H9 (cell line): Measurements from ENCODE around the gene RPL29. TPM values are rescaled to one million over a fixed set of nuclear protein-coding genes. Genes with fewer than 3 reads are reported as not detected.

Source experiments
- DNase-seq: peaks from one replicate; pipeline ENCODE4 v3.0.0-alpha.2; 2017
- H2AFZ ChIP-seq: one replicate; pipeline ENCODE4 v1.6.1; 2013; ENCODE audit warnings: mild to moderate bottlenecking, low read length, control low read depth, moderate library complexity
- H2AK5ac ChIP-seq: 2 replicates; pipeline ENCODE4 v1.6.1; 2013; ENCODE audit warnings: low read length, control low read depth, mixed read lengths; ENCODE audit not compliant: insufficient read length
- H2BK120ac ChIP-seq: one replicate; pipeline ENCODE4 v1.6.1; 2013; ENCODE audit warnings: low read depth, mild to moderate bottlenecking, low read length, control low read depth, inconsistent platforms; ENCODE audit not compliant: poor library complexity, severe bottlenecking
- H2BK12ac ChIP-seq: 2 replicates; pipeline ENCODE4 v1.6.1; 2013; ENCODE audit warnings: low read length, control low read depth, mixed read lengths, low read depth; ENCODE audit not compliant: insufficient read length
- H2BK15ac ChIP-seq: 2 replicates; pipeline ENCODE4 v1.6.1; 2013; ENCODE audit warnings: low read depth, low read length, control low read depth
- H2BK20ac ChIP-seq: one replicate; pipeline ENCODE4 v1.6.1; 2013; ENCODE audit warnings: low read depth, mild to moderate bottlenecking, low read length, control low read depth, inconsistent platforms; ENCODE audit not compliant: poor library complexity, severe bottlenecking
- H2BK5ac ChIP-seq: 2 replicates; pipeline ENCODE4 v1.6.1; 2013; ENCODE audit warnings: low read length, control low read depth, mixed read lengths; ENCODE audit not compliant: insufficient read length
- H3K14ac ChIP-seq: 2 replicates; pipeline ENCODE4 v1.6.1; 2013; ENCODE audit warnings: low read length, control low read depth; ENCODE audit not compliant: insufficient read depth
- H3K18ac ChIP-seq: 2 replicates; pipeline ENCODE4 v1.6.1; 2013; ENCODE audit warnings: low read depth, mild to moderate bottlenecking, mixed read lengths, low read length, control low read depth; ENCODE audit not compliant: insufficient read length
- H3K23ac ChIP-seq: 2 replicates; pipeline ENCODE4 v1.6.1; 2013; ENCODE audit warnings: low read length, control low read depth, mixed read lengths, low read depth; ENCODE audit not compliant: insufficient read length
- H3K23me2 ChIP-seq: 2 replicates; pipeline ENCODE4 v1.6.1; 2013; ENCODE audit warnings: low read depth, mild to moderate bottlenecking, mixed read lengths, low read length, control low read depth; ENCODE audit not compliant: insufficient read length, poor library complexity, severe bottlenecking
- H3K27ac ChIP-seq: 2 replicates; pipeline ENCODE4 v1.5.1; 2013; ENCODE audit warnings: low read length, control low read depth, mixed read lengths, low read depth; ENCODE audit not compliant: insufficient read length
- H3K27me3 ChIP-seq: 2 replicates; pipeline ENCODE4 v1.6.1; 2013; ENCODE audit warnings: low read length, control low read depth, inconsistent platforms; ENCODE audit not compliant: insufficient read depth
- H3K4ac ChIP-seq: 2 replicates; pipeline ENCODE4 v1.6.1; 2013; ENCODE audit warnings: low read depth, mild to moderate bottlenecking, control low read depth, inconsistent platforms, low read length, moderate library complexity
- H3K4me1 ChIP-seq: 2 replicates; pipeline ENCODE4 v1.6.1; 2013; ENCODE audit warnings: low read length, control low read depth, inconsistent platforms; ENCODE audit not compliant: insufficient read depth
- H3K4me2 ChIP-seq: 2 replicates; pipeline ENCODE4 v1.6.1; 2013; ENCODE audit warnings: low read length, control low read depth, mixed read lengths; ENCODE audit not compliant: insufficient read length, insufficient read depth
- H3K56ac ChIP-seq: 2 replicates; pipeline ENCODE4 v1.6.1; 2013; ENCODE audit warnings: low read depth, mild to moderate bottlenecking, mixed read lengths, low read length, control low read depth; ENCODE audit not compliant: insufficient read length
- H3K79me1 ChIP-seq: 2 replicates; pipeline ENCODE4 v1.6.1; 2013; ENCODE audit warnings: low read depth, mild to moderate bottlenecking, moderate library complexity, low read length, control low read depth, inconsistent platforms; ENCODE audit not compliant: insufficient read depth, poor library complexity, severe bottlenecking
- H3K79me2 ChIP-seq: 2 replicates; pipeline ENCODE4 v1.6.1; 2013; ENCODE audit warnings: low read length, control low read depth, inconsistent platforms; ENCODE audit not compliant: insufficient read depth
- H3K9ac ChIP-seq: 2 replicates; pipeline ENCODE4 v1.6.1; 2013; ENCODE audit warnings: low read length, control low read depth, mixed read lengths; ENCODE audit not compliant: insufficient read length; ENCODE audit errors: extremely low read depth
- H3K9me3 ChIP-seq: one replicate; pipeline ENCODE4 v1.6.1; 2013; ENCODE audit warnings: low read depth, low read length, inconsistent platforms; ENCODE audit not compliant: control insufficient read depth
- H3T11ph ChIP-seq: one replicate; pipeline ENCODE4 v1.6.1; 2013; ENCODE audit warnings: mild to moderate bottlenecking, low read length, control low read depth, inconsistent platforms
- H4K20me1 ChIP-seq: one replicate; pipeline ENCODE4 v1.6.1; 2013; ENCODE audit not compliant: control insufficient read depth, insufficient read length, insufficient read depth
- H4K5ac ChIP-seq: 2 replicates; pipeline ENCODE4 v1.6.1; 2013; ENCODE audit warnings: low read depth, mild to moderate bottlenecking, mixed read lengths, low read length, control low read depth; ENCODE audit not compliant: insufficient read length
- H4K8ac ChIP-seq: replicated peaks from 2 replicates; pipeline ENCODE4 v1.6.1; 2013; ENCODE audit warnings: low read length, control low read depth, mixed read lengths, low read depth; ENCODE audit not compliant: insufficient read length
- H4K91ac ChIP-seq: 2 replicates; pipeline ENCODE4 v1.6.1; 2013; ENCODE audit warnings: low read depth, mild to moderate bottlenecking, moderate library complexity, mixed read lengths, low read length, control low read depth; ENCODE audit not compliant: insufficient read length
- H3K27ac Mint-ChIP-seq, 3 experiments: 2 replicates in 2 of 3; 3 replicates in 1 of 3; pipeline ENCODE4 v1.8.0; 2020 to 2021; ENCODE audit warnings: mixed read lengths in 3 of 3, mild to moderate bottlenecking in 1 of 3, moderate library complexity in 1 of 3
- H3K27me3 Mint-ChIP-seq: 2 replicates; pipeline ENCODE4 v1.8.0; 2021; ENCODE audit warnings: low read depth, mild to moderate bottlenecking, moderate library complexity, mixed read lengths
- H3K36me3 Mint-ChIP-seq, 3 experiments: 2 replicates in 2 of 3; 3 replicates in 1 of 3; pipeline ENCODE4 v1.8.0; 2020 to 2021; ENCODE audit warnings: low read depth in 3 of 3, mixed read lengths in 3 of 3; ENCODE audit not compliant: insufficient read depth in 1 of 3
- H3K4me1 Mint-ChIP-seq, 2 experiments: 2 replicates each; pipeline ENCODE4 v1.8.0; 2020; ENCODE audit warnings: mixed read lengths in 2 of 2
- H3K4me3 Mint-ChIP-seq, 2 experiments: 2 replicates in 1 of 2; 3 replicates in 1 of 2; pipeline ENCODE4 v1.8.0; 2020 to 2021; ENCODE audit warnings: mild to moderate bottlenecking in 2 of 2, mixed read lengths in 2 of 2, moderate library complexity in 1 of 2
- H3K9me3 Mint-ChIP-seq, 2 experiments: 2 replicates in 1 of 2; 3 replicates in 1 of 2; pipeline ENCODE4 v1.8.0; 2020; ENCODE audit warnings: mild to moderate bottlenecking in 2 of 2, mixed read lengths in 2 of 2, moderate library complexity in 1 of 2
- CTCF ChIP-seq: fragments of 200-600 bp; sonication (generic); conservative IDR thresholded peaks from 3 replicates; pipeline ENCODE4 v1.8.0; 2021; ENCODE audit warnings: antibody characterized with exemption, mild to moderate bottlenecking
- WGBS: extraction: QIAGEN DNeasy Blood & Tissue Kit; methylation state at CpG from one replicate; pipeline ENCODE4 v1.1.7; 2013; ENCODE audit warnings: missing lambda C conversion rate, low lambda C conversion rate, mixed read lengths; ENCODE audit not compliant: insufficient read length; ENCODE audit errors: extremely low coverage; 5-methylcytosine and 5-hydroxymethylcytosine counted together
- total RNA-seq: library from RNA; stranded (reverse); gene quantifications from 2 replicates; pipeline ENCODE4 v1.2.1, GENCODE V29; 2021

The RPL29 gene
- total RNA-seq, 1 experiment from 2014 or later: 1,592 TPM

GRCh38 chr3:52012699-52013098 is 17.0 kb upstream of the RPL29 start:
- Histone ChIP-seq H3K4me1 (no peaks in the 10 kb centered on the region), H3K18ac (no peak overlapping the region), H3K56ac (no peak overlapping the region), H3K9ac (no peak overlapping the region), H3K79me2 (no peaks in the 10 kb centered on the region), H2BK5ac (no peak overlapping the region), H3K27ac (no peak overlapping the region), H3K9me3 (no peaks in the 10 kb centered on the region), H3K14ac (no peak overlapping the region), H2BK15ac (no peak overlapping the region), H3K4ac (no peak overlapping the region), H4K91ac (no peak overlapping the region), H3K23me2 (no peaks in the 10 kb centered on the region), H3K23ac (no peak overlapping the region), H2BK120ac (no peak overlapping the region), H2BK20ac (no peak overlapping the region), H4K20me1 (no peaks in the 10 kb centered on the region), H2AFZ (no peak overlapping the region), H4K8ac (no peak overlapping the region), H3K4me2 (no peak overlapping the region), H2BK12ac (no peak overlapping the region), H2AK5ac (no peak overlapping the region), H3K27me3 (no peaks in the 10 kb centered on the region), H3T11ph (no peak overlapping the region), H4K5ac (no peak overlapping the region), H3K79me1 (no peaks in the 10 kb centered on the region)
- no peak overlapping the region for H3K27ac Mint-ChIP-seq
- no peaks in the 10 kb centered on the region for H3K36me3 Mint-ChIP-seq
- no peaks in the 10 kb centered on the region for H3K9me3 Mint-ChIP-seq
- no CpG with 5 or more reads among the region's 7 CpGs for WGBS
- H3K4me1 Mint-ChIP-seq: peaks cover 3 to 11% of the 10 kb centered on the region in 2 experiments; a peak in 3 of 4 replicates
- DNase-seq: no peak
- no peak for TF ChIP-seq CTCF
- peaks cover 2% of the 10 kb centered on the region for H3K27me3 Mint-ChIP-seq
- no peak overlapping the region for H3K4me3 Mint-ChIP-seq
